ENCODE data around the gene MCRS1. TPM values are rescaled to one million over a fixed set of nuclear protein-coding genes. Genes with fewer than 3 reads are reported as not detected.
"Not testable (repeated sequence)": the region's sequence is repeated elsewhere in the genome, so short reads cannot be mapped to it uniquely, and the experiment has no call there.

MCRS1 gene
- total RNA-seq, 2 experiments from 2014 or later, result 57.1 to 61.1 TPM

- Mint-ChIP-seq H3K27ac (no peak overlapping the region), H3K4me1 (ENCODE audit: low read depth) (no peaks in the 10 kb centered on the region), H3K27me3 (no peaks in the 10 kb centered on the region), H3K9me3 (no peaks in the 10 kb centered on the region), H3K4me3 (no peak overlapping the region), H3K36me3 (ENCODE audit: low read depth) (no peaks in the 10 kb centered on the region)
- no peak for TF ChIP-seq CTCF (IDR thresholded peaks at IDR 0.05)
- POLR2A ChIA-PET, result no interaction called here
- intact Hi-C loops (cut with micrococcal nuclease), result no loop called here
- DNase-seq (no peak), ATAC-seq (no peak)
- CTCF ChIA-PET, result interaction anchor here (0.6 to 11.9 kb wide), 12 partner anchors 9 to 707 kb away, joined by 3 to 366 read pairs (median 10); partner anchors contain the start of genes DNAJC22 and SPATS2
Measured at GRCh38 chr12:49512546-49512945, 55.4 kb downstream of the MCRS1 start.

- H3K27me3 Mint-ChIP-seq, result no peaks in the 10 kb centered on the region
- TF ChIP-seq CTCF (IDR thresholded peaks at IDR 0.05), result no peak
- no peaks in the 10 kb centered on the region for H3K36me3 Mint-ChIP-seq (ENCODE audit: low read depth)
- no peak for DNase-seq
- intact Hi-C loops (cut with micrococcal nuclease), result no loop called here
- ChIA-PET POLR2A (interaction anchor here (1.9 kb wide), 1 partner anchor 145 kb away, joined by 7 read pairs; no protein-coding TSS in a partner anchor), CTCF (interaction anchor here (0.9 to 11.9 kb wide), 12 partner anchors 7 to 224 kb away, joined by 3 to 366 read pairs (median 5); partner anchors contain the start of genes DNAJC22 and SPATS2)
- H3K9me3 Mint-ChIP-seq, result no peaks in the 10 kb centered on the region
- no peaks in the 10 kb centered on the region for H3K4me1 Mint-ChIP-seq (ENCODE audit: low read depth)
- ATAC-seq, result peak; percentile 30
- no peak overlapping the region for H3K27ac Mint-ChIP-seq
- no peak overlapping the region for H3K4me3 Mint-ChIP-seq
Measured at GRCh38 chr12:49511410-49511809, 56.5 kb downstream of the MCRS1 start.

- H3K4me1 Mint-ChIP-seq (ENCODE audit: low read depth); H3K27me3 Mint-ChIP-seq; H3K9me3 Mint-ChIP-seq; ATAC-seq; intact Hi-C loops (cut with micrococcal nuclease); DNase-seq; H3K27ac Mint-ChIP-seq; H3K4me3 Mint-ChIP-seq; POLR2A ChIA-PET; H3K36me3 Mint-ChIP-seq (ENCODE audit: low read depth): not testable (repeated sequence)
- CTCF ChIA-PET, result interaction anchor here (5.8 to 11.9 kb wide), 2 partner anchors 149 to 161 kb away, joined by 58 to 366 read pairs; partner anchors contain the start of gene DNAJC22
Measured at GRCh38 chr12:49509681-49510080, 58.3 kb downstream of the MCRS1 start.

Other genes with a start within 250 kb of the MCRS1 start
- gene TROAP, start 244.9 kb downstream of the MCRS1 start, total RNA-seq, result 10 to 100 TPM; 46.6 to 52.6 TPM
- gene C1QL4, start 231.0 kb downstream of the MCRS1 start, total RNA-seq, result not detected
- gene DNAJC22, start 221.3 kb downstream of the MCRS1 start, total RNA-seq, result under 1 TPM in 1 of 2 experiments, not detected in 1; 0.14 TPM
- 10 to 100 TPM in 1 of 2 experiments, 1 to 10 TPM in 1; 9.2 to 10.8 TPM for gene SPATS2, start 200.7 kb downstream of the MCRS1 start, total RNA-seq
- 1 to 10 TPM; 8.0 to 9.1 TPM for gene KCNH3, start 29.1 kb downstream of the MCRS1 start, total RNA-seq
- not detected for gene FAM186B, start 37.5 kb upstream of the MCRS1 start, total RNA-seq
- 1 to 10 TPM; 4.9 to 5.6 TPM for gene PRPF40B, start 55.4 kb upstream of the MCRS1 start, total RNA-seq
- gene FMNL3, start 139.3 kb upstream of the MCRS1 start, total RNA-seq, result 10 to 100 TPM; 22.8 to 23.5 TPM
- gene TMBIM6, start 173.4 kb upstream of the MCRS1 start, total RNA-seq, result 100 to 1,000 TPM; 437 to 443 TPM

All from activated CD8-positive, alpha-beta T cell treated with anti-CD3 and anti-CD28 coated beads for 36 hours (primary cell).